Measurements from ENCODE around the gene SLC4A2.

The SLC4A2 gene

GRCh38 chr7:151125846-151126481 lies 66.6 kb downstream of the SLC4A2 start:
- no peak for TF ChIP-seq SNAI2 (CRISPR knock-in tag; IDR thresholded peaks at IDR 0.05)
- TF ChIP-seq ZNF8 (CRISPR knock-in tag; IDR thresholded peaks at IDR 0.05) = no peak
- no peak for TF ChIP-seq TSHZ2 (CRISPR knock-in tag; IDR thresholded peaks at IDR 0.05)
- no peak for TF ChIP-seq PPARA (CRISPR knock-in tag; IDR thresholded peaks at IDR 0.05; ENCODE audit: borderline replicate concordance)
- no peak for TF ChIP-seq ZFP3 (CRISPR knock-in tag; IDR thresholded peaks at IDR 0.05)
- TF ChIP-seq TOX (CRISPR knock-in tag; IDR thresholded peaks at IDR 0.05; ENCODE audit: borderline replicate concordance) = no peak
- TF ChIP-seq CSRNP3 (CRISPR knock-in tag; IDR thresholded peaks at IDR 0.05) = no peak
- no peak for TF ChIP-seq ZFP30 (CRISPR knock-in tag; IDR thresholded peaks at IDR 0.05)
- TF ChIP-seq ZC3H10 (CRISPR knock-in tag; IDR thresholded peaks at IDR 0.05) = no peak
- TF ChIP-seq ESRRG (CRISPR knock-in tag; IDR thresholded peaks at IDR 0.05) = no peak
- no peak for TF ChIP-seq BACH2 (CRISPR knock-in tag; IDR thresholded peaks at IDR 0.05; ENCODE audit: borderline replicate concordance)
- TF ChIP-seq GLIS3 (CRISPR knock-in tag; IDR thresholded peaks at IDR 0.05) = no peak
- no peak for TF ChIP-seq ZNF70 (CRISPR knock-in tag; IDR thresholded peaks at IDR 0.05)
- no peak for TF ChIP-seq TCF4 (CRISPR knock-in tag; IDR thresholded peaks at IDR 0.05; ENCODE audit: borderline replicate concordance)
- no peak for TF ChIP-seq PATZ1 (CRISPR knock-in tag; IDR thresholded peaks at IDR 0.05; ENCODE audit: borderline replicate concordance)
- TF ChIP-seq ARNTL (CRISPR knock-in tag; IDR thresholded peaks at IDR 0.05; ENCODE audit: borderline replicate concordance, low read depth) = no peak
- ATAC-seq = no peak
